IMR-90 (cell line): ENCODE data around the gene STEEP1.
A peak's percentile ranks its signal among the peaks of the same experiment; 100 is the strongest.

Source experiments
- BHLHE40 ChIP-seq: fragments of 150-350 bp; IDR thresholded peaks from 2 replicates; pipeline ENCODE4 v1.6.1; 2016; ENCODE audit warnings: mild to moderate bottlenecking, low read depth, low read length
- CEBPB ChIP-seq: IDR thresholded peaks from 2 replicates; pipeline ENCODE4 v1.6.1; 2012; ENCODE audit warnings: low read depth, low read length, improper control_type of control experiment
- FOS ChIP-seq: fragments of 150-350 bp; IDR thresholded peaks from 2 replicates; pipeline ENCODE4 v1.6.1; 2016; ENCODE audit warnings: low read depth, low read length
- MAZ ChIP-seq: IDR thresholded peaks from 2 replicates; pipeline ENCODE4 v1.6.1; 2012; ENCODE audit warnings: low read depth, mild to moderate bottlenecking, low read length, improper control_type of control experiment, moderate library complexity, borderline replicate concordance
- MXI1 ChIP-seq: IDR thresholded peaks from 2 replicates; pipeline ENCODE4 v1.6.1; 2012; ENCODE audit warnings: low read depth, mild to moderate bottlenecking, low read length, moderate library complexity, borderline replicate concordance
- POLR2A ChIP-seq: IDR thresholded peaks from 2 replicates; pipeline ENCODE4 v1.6.1; 2012; ENCODE audit warnings: mild to moderate bottlenecking, low read depth, low read length
- RAD21 ChIP-seq: IDR thresholded peaks from 2 replicates; pipeline ENCODE4 v1.6.1; 2012; ENCODE audit warnings: low read length, improper control_type of control experiment
- RCOR1 ChIP-seq: IDR thresholded peaks from 2 replicates; pipeline ENCODE4 v1.6.1; 2012; ENCODE audit warnings: mild to moderate bottlenecking, low read length, improper control_type of control experiment; ENCODE audit not compliant: insufficient replicate concordance
- RFX5 ChIP-seq: IDR thresholded peaks from 2 replicates; pipeline ENCODE4 v1.8.0; 2012; ENCODE audit warnings: low read depth, mild to moderate bottlenecking, low read length, moderate library complexity
- SMC3 ChIP-seq: fragments of 150-350 bp; IDR thresholded peaks from 2 replicates; pipeline ENCODE4 v1.6.1; 2016; ENCODE audit warnings: low read depth, mild to moderate bottlenecking, antibody characterized with exemption, low read length, moderate library complexity
- TF ChIP-seq, protein P1 (sequence below): conservative IDR thresholded peaks from 2 replicates; pipeline ENCODE4 v1.5.1; 2012; ENCODE audit warnings: mild to moderate bottlenecking, low read depth, low read length, improper control_type of control experiment
- TF ChIP-seq, protein P2 (sequence below): fragments of 150-350 bp; IDR thresholded peaks from 2 replicates; pipeline ENCODE4 v1.6.1; 2017; ENCODE audit warnings: mild to moderate bottlenecking, antibody characterized with exemption, low read length, low read depth

DNA sequence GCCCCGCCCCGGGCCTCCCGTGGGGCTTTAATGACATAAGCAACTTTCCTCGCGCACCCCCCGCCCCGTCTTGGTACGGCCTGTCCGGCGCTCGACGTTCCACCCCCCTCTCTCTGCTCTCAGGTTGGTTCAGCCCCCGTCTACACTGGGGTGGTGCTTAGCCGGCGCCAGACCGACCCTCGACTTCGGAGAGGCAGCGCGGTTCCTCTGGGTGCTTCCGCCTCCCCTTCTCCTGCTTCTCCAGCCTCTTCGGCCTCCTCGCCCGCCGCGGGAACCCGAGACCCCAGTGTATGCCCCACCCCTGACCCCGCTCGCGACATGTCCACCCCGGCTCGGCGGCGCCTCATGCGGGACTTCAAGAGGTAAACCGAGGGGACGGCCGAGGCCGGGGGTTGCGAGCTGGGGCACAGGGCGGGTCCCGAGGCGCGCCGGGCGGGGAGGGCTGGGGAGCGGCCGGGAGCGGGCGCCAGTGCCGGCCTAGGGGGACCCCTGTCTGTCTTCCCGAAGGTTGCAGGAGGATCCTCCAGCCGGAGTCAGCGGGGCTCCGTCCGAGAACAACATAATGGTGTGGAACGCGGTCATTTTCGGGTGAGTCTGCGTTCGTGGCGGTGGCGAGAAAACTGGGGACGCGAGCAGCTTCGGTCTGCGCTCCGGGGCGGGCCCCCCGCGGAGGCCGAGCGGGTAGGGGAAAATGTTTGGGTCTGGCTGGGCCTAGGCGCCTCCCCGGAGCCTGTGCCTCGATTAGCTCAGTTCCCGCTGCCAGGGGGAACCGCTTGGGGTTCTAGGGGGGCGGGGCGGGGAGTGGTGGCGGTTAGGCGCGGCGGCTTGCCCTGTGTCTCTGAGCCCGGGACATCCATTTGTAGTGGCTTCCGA lies 9.4 kb upstream of the STEEP1 start, which contains the start of gene UBE2A:
- TF ChIP-seq FOS (no peak), MXI1 (no peak), RAD21 (peak; percentile 30; the same call in 1 of the 2 replicates), RFX5 (no peak), MAZ (peak; percentile 84), POLR2A (peak; percentile 96), CEBPB (no peak), SMC3 (no peak), RCOR1 (no peak), BHLHE40 (peak; percentile 96)
- TF ChIP-seq, protein P1, sequence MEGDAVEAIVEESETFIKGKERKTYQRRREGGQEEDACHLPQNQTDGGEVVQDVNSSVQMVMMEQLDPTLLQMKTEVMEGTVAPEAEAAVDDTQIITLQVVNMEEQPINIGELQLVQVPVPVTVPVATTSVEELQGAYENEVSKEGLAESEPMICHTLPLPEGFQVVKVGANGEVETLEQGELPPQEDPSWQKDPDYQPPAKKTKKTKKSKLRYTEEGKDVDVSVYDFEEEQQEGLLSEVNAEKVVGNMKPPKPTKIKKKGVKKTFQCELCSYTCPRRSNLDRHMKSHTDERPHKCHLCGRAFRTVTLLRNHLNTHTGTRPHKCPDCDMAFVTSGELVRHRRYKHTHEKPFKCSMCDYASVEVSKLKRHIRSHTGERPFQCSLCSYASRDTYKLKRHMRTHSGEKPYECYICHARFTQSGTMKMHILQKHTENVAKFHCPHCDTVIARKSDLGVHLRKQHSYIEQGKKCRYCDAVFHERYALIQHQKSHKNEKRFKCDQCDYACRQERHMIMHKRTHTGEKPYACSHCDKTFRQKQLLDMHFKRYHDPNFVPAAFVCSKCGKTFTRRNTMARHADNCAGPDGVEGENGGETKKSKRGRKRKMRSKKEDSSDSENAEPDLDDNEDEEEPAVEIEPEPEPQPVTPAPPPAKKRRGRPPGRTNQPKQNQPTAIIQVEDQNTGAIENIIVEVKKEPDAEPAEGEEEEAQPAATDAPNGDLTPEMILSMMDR: peak; percentile 38
- TF ChIP-seq, protein P2, sequence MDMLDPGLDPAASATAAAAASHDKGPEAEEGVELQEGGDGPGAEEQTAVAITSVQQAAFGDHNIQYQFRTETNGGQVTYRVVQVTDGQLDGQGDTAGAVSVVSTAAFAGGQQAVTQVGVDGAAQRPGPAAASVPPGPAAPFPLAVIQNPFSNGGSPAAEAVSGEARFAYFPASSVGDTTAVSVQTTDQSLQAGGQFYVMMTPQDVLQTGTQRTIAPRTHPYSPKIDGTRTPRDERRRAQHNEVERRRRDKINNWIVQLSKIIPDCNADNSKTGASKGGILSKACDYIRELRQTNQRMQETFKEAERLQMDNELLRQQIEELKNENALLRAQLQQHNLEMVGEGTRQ: no peak
